Colonic mucosa (tissue), 4 donors: ENCODE results near the gene WDR44. TPM values are rescaled to one million over a fixed set of nuclear protein-coding genes. Genes with fewer than 3 reads are reported as not detected.

Experiments used
- DNase-seq: peaks from one replicate; pipeline ENCODE4 v3.0.0-alpha.2; 2020
- H3K27ac ChIP-seq: fragments of 200-600 bp; one replicate; pipeline ENCODE4 v1.8.0; 2021
- H3K27me3 ChIP-seq: fragments of 200-600 bp; one replicate; pipeline ENCODE4 v1.8.0; 2021
- H3K36me3 ChIP-seq: fragments of 200-600 bp; one replicate; pipeline ENCODE4 v1.8.0; 2021
- H3K4me1 ChIP-seq: fragments of 200-600 bp; one replicate; pipeline ENCODE4 v1.8.0; 2021; ENCODE audit warnings: mild to moderate bottlenecking
- H3K4me3 ChIP-seq: fragments of 200-600 bp; one replicate; pipeline ENCODE4 v1.8.0; 2021
- H3K9ac ChIP-seq, 2 donors: one replicate each; pipeline ENCODE4 v1.7.0; 2013; ENCODE audit warnings: control low read depth in 2 of 2, low read depth in 2 of 2, low read length in 2 of 2
- H3K9me3 ChIP-seq: fragments of 200-600 bp; one replicate; pipeline ENCODE4 v1.8.0; 2021
- intact Hi-C: fragments of 100-400 bp; cut with DNase I; formaldehyde crosslinking; loops from one replicate; pipeline ENCODE4 v1.14.1; 2022
- total RNA-seq, 2 donors: library from RNA; stranded (reverse); fragmentation: NEBNext Ultra II Directional in 1 of 2; extraction: Animal tissue kit (Norgen Biotek cat#: 25700) in 1 of 2; gene quantifications; one replicate each; pipeline ENCODE4 v1.2.1, GENCODE V29; 2021
- TF ChIP-seq, protein P1 (sequence below): fragments of 200-600 bp; IDR thresholded peaks from one replicate; pipeline ENCODE4 v1.8.0; 2022; ENCODE audit warnings: antibody characterized with exemption, mild to moderate bottlenecking
- donor health status: healthy.
- donor health status: DM: no; HTN: no; CAD: no.
- donor health status: DM: no; HTN: no; CAD: no.

The WDR44 gene
- total RNA-seq, 2 donors from 2014 or later = 8.0 to 13.4 TPM

DNA sequence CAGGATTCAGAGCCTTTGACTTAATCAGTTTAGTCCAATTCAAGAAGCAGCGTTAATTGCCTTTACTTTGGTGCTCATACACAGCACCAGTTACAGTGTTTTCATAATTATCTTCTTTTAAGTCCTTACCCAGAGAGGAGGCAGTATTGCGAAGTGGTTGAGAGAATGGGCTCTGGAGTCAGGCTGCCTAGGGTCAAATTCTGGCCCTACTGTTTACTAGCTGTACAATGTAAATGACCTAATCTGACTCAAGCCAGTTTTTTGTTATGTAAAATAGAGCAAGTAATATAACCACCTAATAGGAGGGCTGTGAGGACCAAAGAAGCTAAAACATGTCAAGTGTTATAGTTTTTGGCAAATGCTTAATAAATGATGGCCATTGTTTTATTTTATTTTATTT is 27.6 kb downstream of the WDR44 start:
- TF ChIP-seq, protein P1, sequence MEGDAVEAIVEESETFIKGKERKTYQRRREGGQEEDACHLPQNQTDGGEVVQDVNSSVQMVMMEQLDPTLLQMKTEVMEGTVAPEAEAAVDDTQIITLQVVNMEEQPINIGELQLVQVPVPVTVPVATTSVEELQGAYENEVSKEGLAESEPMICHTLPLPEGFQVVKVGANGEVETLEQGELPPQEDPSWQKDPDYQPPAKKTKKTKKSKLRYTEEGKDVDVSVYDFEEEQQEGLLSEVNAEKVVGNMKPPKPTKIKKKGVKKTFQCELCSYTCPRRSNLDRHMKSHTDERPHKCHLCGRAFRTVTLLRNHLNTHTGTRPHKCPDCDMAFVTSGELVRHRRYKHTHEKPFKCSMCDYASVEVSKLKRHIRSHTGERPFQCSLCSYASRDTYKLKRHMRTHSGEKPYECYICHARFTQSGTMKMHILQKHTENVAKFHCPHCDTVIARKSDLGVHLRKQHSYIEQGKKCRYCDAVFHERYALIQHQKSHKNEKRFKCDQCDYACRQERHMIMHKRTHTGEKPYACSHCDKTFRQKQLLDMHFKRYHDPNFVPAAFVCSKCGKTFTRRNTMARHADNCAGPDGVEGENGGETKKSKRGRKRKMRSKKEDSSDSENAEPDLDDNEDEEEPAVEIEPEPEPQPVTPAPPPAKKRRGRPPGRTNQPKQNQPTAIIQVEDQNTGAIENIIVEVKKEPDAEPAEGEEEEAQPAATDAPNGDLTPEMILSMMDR = no peak
- no peak for DNase-seq
- no peak overlapping the region for H3K9ac ChIP-seq
- no peaks in the 10 kb centered on the region for H3K36me3 ChIP-seq
- H3K27me3 ChIP-seq = peaks cover 3% of the 10 kb centered on the region
- no peak overlapping the region for H3K27ac ChIP-seq
- H3K4me1 ChIP-seq = no peaks in the 10 kb centered on the region
- no peak overlapping the region for H3K4me3 ChIP-seq
- no peaks in the 10 kb centered on the region for H3K9me3 ChIP-seq
- intact Hi-C loops = no loop called here

GRCh38 chrX:118383120-118383519 is 37.2 kb downstream of the WDR44 start:
- no peaks in the 10 kb centered on the region for H3K4me1 ChIP-seq
- no peak overlapping the region for H3K4me3 ChIP-seq
- H3K9me3 ChIP-seq = no peaks in the 10 kb centered on the region
- no peak for DNase-seq
- no peak overlapping the region for H3K27ac ChIP-seq
- intact Hi-C loops = no loop called here
- H3K27me3 ChIP-seq = no peaks in the 10 kb centered on the region
- H3K36me3 ChIP-seq = no peaks in the 10 kb centered on the region
- TF ChIP-seq, protein P1 = no peak
- H3K9ac ChIP-seq = no peak overlapping the region

DNA sequence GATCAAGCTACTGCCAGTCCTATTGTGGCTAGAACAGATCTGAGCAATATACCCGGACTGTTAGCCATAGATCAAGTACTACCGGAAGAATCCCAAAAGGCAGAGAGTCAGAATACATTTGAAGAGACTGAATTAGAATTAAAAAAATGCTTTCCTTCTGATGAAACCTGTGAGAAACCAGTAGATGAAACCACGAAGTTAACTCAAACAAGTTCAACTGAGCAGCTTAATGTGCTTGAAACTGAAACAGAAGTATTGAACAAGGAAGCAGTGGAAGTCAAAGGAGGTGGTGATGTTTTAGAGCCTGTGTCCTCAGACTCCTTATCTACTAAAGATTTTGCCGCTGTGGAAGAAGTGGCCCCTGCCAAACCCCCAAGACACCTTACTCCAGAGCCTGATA is 46.8 kb downstream of the WDR44 start:
- Histone ChIP-seq H3K9ac (no peak overlapping the region), H3K27ac (no peak overlapping the region), H3K27me3 (no peaks in the 10 kb centered on the region), H3K36me3 (no peaks in the 10 kb centered on the region), H3K9me3 (no peaks in the 10 kb centered on the region), H3K4me3 (no peak overlapping the region), H3K4me1 (no peaks in the 10 kb centered on the region)
- TF ChIP-seq, protein P1 = no peak
- DNase-seq = no peak
- intact Hi-C loops = no loop called here

DNA sequence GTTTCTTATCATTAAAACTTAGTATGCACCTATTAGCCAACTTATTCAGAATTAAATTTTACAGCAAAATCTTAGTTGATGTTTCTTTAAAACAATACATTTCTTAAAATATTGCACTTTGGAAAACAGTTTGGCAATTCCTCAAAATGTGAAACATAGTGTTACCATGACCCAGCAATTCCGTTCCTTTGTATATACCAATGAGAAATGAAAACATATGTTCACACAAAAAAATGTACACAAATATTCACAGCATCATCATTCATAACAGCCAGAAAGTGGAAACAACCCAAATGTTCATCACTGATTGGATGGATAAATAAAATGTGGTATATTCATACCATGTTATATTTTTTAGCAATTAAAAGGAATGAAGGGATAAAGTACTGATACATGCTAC is 50.2 kb downstream of the WDR44 start:
- H3K9me3 ChIP-seq = no peaks in the 10 kb centered on the region
- no peak for DNase-seq
- no peaks in the 10 kb centered on the region for H3K36me3 ChIP-seq
- TF ChIP-seq, protein P1 = no peak
- H3K4me1 ChIP-seq = no peaks in the 10 kb centered on the region
- no peak overlapping the region for H3K4me3 ChIP-seq
- intact Hi-C loops = no loop called here
- H3K27ac ChIP-seq = no peak overlapping the region
- no peaks in the 10 kb centered on the region for H3K27me3 ChIP-seq
- H3K9ac ChIP-seq = no peak overlapping the region

GRCh38 chrX:118418811-118419251 is 72.9 kb downstream of the WDR44 start:
- Histone ChIP-seq H3K27me3 (no peaks in the 10 kb centered on the region), H3K27ac (no peak overlapping the region), H3K9ac (no peak overlapping the region), H3K9me3 (no peaks in the 10 kb centered on the region), H3K4me3 (no peak overlapping the region), H3K36me3 (no peaks in the 10 kb centered on the region), H3K4me1 (no peaks in the 10 kb centered on the region)
- TF ChIP-seq, protein P1 = no peak
- DNase-seq = peak; percentile 21
- intact Hi-C loops = no loop called here

- Histone ChIP-seq H3K9ac (no peak overlapping the region), H3K36me3 (no peaks in the 10 kb centered on the region), H3K4me3 (no peak overlapping the region), H3K27ac (no peak overlapping the region), H3K9me3 (no peaks in the 10 kb centered on the region), H3K4me1 (no peaks in the 10 kb centered on the region), H3K27me3 (no peaks in the 10 kb centered on the region)
- DNase-seq = no peak
- intact Hi-C loops = no loop called here
- TF ChIP-seq, protein P1 = no peak
These were observed 74.6 kb downstream of the WDR44 start for GRCh38 chrX:118420462-118420861.
